A673 (cell line): ENCODE results near the gene FAM83G.
"Not testable (repeated sequence)": the region's sequence is repeated elsewhere in the genome, so short reads cannot be mapped to it uniquely, and the experiment has no call there.

Experiments used
- CTCF ChIP-seq: fragments of 300-800, 200-600 bp; sonication (generic); conservative IDR thresholded peaks from 2 replicates; pipeline ENCODE4 v1.5.1; 2017; ENCODE audit warnings: low read depth, mild to moderate bottlenecking, antibody characterized with exemption, low read length, moderate library complexity, mixed read lengths
- EZH2 ChIP-seq: fragments of 200-600 bp; sonication (generic); IDR thresholded peaks from 2 replicates; pipeline ENCODE4 v1.6.1; 2017; ENCODE audit warnings: borderline replicate concordance, low read depth, mild to moderate bottlenecking, mixed read lengths, antibody characterized with exemption, low read length; ENCODE audit not compliant: poor library complexity, severe bottlenecking

GRCh38 chr17:19044643-19045042, 40.1 kb upstream of the FAM83G start:
- not testable (repeated sequence) for TF ChIP-seq CTCF, EZH2
